PC-3 (cell line): Measurements from ENCODE around the gene MAFF.

Source experiments
- EZH2 ChIP-seq: fragments of 300-600 bp; sonication (generic); IDR thresholded peaks from one replicate; pipeline ENCODE4 v1.6.1; 2017; ENCODE audit warnings: antibody characterized with exemption, mild to moderate bottlenecking, low read length; ENCODE audit not compliant: unreplicated experiment
- EZH2phosphoT487 ChIP-seq: fragments of 300-600 bp; sonication (generic); IDR thresholded peaks from 2 replicates; pipeline ENCODE4 v1.6.1; 2018; ENCODE audit warnings: mild to moderate bottlenecking, antibody characterized with exemption, low read length, borderline replicate concordance
- TF ChIP-seq, protein P1 (sequence below): fragments of 300-600 bp; sonication (generic); conservative IDR thresholded peaks from 2 replicates; pipeline ENCODE4 v1.5.1; 2017; ENCODE audit warnings: antibody characterized with exemption, low read depth, mild to moderate bottlenecking, low read length

DNA sequence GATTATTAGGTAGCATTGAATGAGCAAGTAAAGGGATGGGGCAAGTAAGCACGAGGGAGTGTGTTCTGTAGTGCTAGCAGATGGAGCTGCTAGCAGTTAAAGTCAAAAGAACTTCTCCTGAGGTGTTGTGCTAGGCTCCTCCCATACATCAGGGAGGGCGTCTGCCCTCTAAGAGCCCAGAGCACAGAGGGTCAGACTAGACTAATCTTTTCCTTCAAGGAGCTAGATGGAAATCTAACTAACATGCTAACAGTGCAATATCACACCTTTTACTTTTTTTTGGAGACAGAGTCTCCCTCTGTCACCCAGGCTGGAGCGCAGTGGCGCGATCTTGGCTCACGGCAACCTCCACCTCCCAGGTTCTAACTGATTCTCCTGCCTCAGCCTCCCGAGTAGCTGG lies 17.0 kb upstream of the MAFF start:
- TF ChIP-seq, protein P1, sequence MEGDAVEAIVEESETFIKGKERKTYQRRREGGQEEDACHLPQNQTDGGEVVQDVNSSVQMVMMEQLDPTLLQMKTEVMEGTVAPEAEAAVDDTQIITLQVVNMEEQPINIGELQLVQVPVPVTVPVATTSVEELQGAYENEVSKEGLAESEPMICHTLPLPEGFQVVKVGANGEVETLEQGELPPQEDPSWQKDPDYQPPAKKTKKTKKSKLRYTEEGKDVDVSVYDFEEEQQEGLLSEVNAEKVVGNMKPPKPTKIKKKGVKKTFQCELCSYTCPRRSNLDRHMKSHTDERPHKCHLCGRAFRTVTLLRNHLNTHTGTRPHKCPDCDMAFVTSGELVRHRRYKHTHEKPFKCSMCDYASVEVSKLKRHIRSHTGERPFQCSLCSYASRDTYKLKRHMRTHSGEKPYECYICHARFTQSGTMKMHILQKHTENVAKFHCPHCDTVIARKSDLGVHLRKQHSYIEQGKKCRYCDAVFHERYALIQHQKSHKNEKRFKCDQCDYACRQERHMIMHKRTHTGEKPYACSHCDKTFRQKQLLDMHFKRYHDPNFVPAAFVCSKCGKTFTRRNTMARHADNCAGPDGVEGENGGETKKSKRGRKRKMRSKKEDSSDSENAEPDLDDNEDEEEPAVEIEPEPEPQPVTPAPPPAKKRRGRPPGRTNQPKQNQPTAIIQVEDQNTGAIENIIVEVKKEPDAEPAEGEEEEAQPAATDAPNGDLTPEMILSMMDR, result no peak
- TF ChIP-seq EZH2, result no peak
- no peak for TF ChIP-seq EZH2phosphoT487
